MM.1S (cell line): Measurements from ENCODE around the gene NUDT2.
"Not testable (repeated sequence)": the region's sequence is repeated elsewhere in the genome, so short reads cannot be mapped to it uniquely, and the experiment has no call there.

Experiments
- CTCF ChIP-seq: fragments of 300-600 bp; sonication (generic); IDR thresholded peaks from 2 replicates; pipeline ENCODE4 v1.5.1; 2016; ENCODE audit warnings: antibody characterized with exemption, low read length, mixed read lengths
- EZH2 ChIP-seq: fragments of 300-600 bp; sonication (generic); optimal IDR thresholded peaks from 2 replicates; pipeline ENCODE3; 2017; ENCODE audit warnings: low read depth, mild to moderate bottlenecking, antibody characterized with exemption, low read length, mixed read lengths
- EZH2phosphoT487 ChIP-seq: fragments of 300-600 bp; sonication (generic); IDR thresholded peaks from 2 replicates; pipeline ENCODE4 v1.6.1; 2018; ENCODE audit warnings: antibody characterized with exemption, low read length

- TF ChIP-seq CTCF, EZH2, EZH2phosphoT487: not testable (repeated sequence)
Observed at GRCh38 chr9:34368796-34369195, 39.4 kb downstream of the NUDT2 start.
